H7 (cell line): ENCODE data around the gene SH3RF3. TPM values are rescaled to one million over a fixed set of nuclear protein-coding genes. Genes with fewer than 3 reads are reported as not detected.
A peak's percentile ranks its signal among the peaks of the same experiment; 100 is the strongest.

Experiments used
- DNase-seq: peaks from one replicate; pipeline ENCODE4 v3.0.0; 2012
- H3K27me3 ChIP-seq: 2 replicates; pipeline ENCODE4 v1.6.0; 2011; ENCODE audit warnings: mild to moderate bottlenecking, low read length; ENCODE audit not compliant: control insufficient read depth, insufficient read depth
- H3K36me3 ChIP-seq: replicated peaks from 2 replicates; pipeline ENCODE4 v1.5.1; 2011; ENCODE audit warnings: low read length; ENCODE audit not compliant: control insufficient read depth, insufficient read depth
- H3K4me3 ChIP-seq: 2 replicates; pipeline ENCODE4 v1.5.1; 2011; ENCODE audit warnings: low read depth, mild to moderate bottlenecking, control low read depth, low read length, moderate library complexity; ENCODE audit not compliant: insufficient read depth
- total RNA-seq: library from RNA; depleted of rRNA; stranded (reverse); fragments of >200 nt; shearing (Covaris generic); gene quantifications from 2 replicates; pipeline ENCODE4 v1.2.3, GENCODE V29; 2014

Gene SH3RF3
- total RNA-seq, 1 experiment from 2014 or later, result 0.80 TPM

DNA sequence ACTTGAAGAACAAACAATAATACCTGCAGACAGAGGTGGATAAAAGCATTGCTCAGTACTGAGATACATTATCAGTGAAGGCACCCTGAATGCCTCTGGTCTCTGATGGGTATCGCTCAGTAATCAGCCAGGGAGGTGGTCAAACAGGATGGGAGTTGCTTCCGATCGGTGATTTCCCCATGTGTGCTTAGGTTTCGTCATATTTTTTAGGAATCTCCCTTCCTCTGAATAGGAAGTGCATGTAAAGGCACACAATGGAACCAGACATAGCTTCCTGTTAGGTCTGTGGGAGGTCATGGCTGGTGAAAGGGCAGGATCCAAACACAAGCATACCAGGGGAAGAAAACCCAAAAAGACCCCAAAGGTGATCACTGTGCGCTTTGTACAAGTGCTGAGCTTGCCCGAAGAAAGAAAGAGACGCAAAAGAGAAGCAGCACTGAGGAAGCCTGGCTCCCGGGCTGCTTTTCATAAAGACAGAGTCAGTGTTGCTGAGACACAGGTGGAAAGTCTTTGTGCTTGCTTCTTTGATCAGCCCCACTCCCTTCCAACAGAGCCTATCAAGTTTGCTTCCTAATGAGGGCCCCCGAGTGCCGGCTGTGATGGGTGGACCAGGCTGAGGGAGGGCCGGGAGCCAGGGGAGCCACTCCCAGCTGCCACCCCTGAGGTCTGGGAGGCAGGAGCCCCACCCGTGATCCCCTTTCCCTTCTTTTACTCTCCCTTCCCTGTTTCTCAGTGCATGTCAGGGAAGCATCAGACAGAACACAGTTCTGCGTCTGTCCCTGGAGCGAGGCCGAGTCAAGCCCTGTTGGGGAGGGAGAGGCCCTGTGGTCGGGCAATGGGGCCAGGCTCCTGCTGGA lies 138.2 kb downstream of the SH3RF3 start:
- DNase-seq, result peak; percentile 70
- no peak overlapping the region for H3K4me3 ChIP-seq
- no peaks in the 10 kb centered on the region for H3K27me3 ChIP-seq
- H3K36me3 ChIP-seq, result no peaks in the 10 kb centered on the region

DNA sequence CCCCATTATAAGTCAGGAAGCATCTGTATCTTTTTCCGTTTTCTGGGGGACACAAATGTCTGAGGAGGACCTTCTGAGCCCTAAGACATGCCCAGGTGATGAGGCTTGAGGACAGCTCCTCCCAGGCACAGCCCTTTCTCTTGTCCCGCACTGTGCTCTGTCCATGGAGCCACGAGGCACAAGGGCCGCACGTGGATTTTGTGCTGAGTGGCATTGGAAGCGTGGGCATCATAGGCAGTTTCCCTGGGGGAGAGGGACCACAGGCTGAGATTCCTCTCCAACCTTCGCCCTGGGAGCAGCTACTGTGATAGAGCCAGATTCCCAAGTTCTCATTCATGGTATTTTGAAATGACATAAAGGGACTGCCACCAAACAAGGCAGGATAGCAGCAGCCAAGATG lies 139.9 kb downstream of the SH3RF3 start:
- Histone ChIP-seq H3K4me3 (no peak overlapping the region), H3K27me3 (no peaks in the 10 kb centered on the region), H3K36me3 (no peaks in the 10 kb centered on the region)
- DNase-seq, result no peak

GRCh38 chr2:109269706-109270504 lies 140.9 kb downstream of the SH3RF3 start:
- Histone ChIP-seq H3K4me3 (no peak overlapping the region), H3K36me3 (no peaks in the 10 kb centered on the region), H3K27me3 (no peaks in the 10 kb centered on the region)
- no peak for DNase-seq

- Histone ChIP-seq H3K27me3 (no peaks in the 10 kb centered on the region), H3K4me3 (no peak overlapping the region), H3K36me3 (no peaks in the 10 kb centered on the region)
- DNase-seq, result no peak
These were observed 141.7 kb downstream of the SH3RF3 start for GRCh38 chr2:109270505-109271312.

- Histone ChIP-seq H3K36me3 (no peaks in the 10 kb centered on the region), H3K4me3 (no peak overlapping the region), H3K27me3 (no peaks in the 10 kb centered on the region)
- no peak for DNase-seq
These were observed 142.9 kb downstream of the SH3RF3 start for GRCh38 chr2:109271920-109272319.

DNA sequence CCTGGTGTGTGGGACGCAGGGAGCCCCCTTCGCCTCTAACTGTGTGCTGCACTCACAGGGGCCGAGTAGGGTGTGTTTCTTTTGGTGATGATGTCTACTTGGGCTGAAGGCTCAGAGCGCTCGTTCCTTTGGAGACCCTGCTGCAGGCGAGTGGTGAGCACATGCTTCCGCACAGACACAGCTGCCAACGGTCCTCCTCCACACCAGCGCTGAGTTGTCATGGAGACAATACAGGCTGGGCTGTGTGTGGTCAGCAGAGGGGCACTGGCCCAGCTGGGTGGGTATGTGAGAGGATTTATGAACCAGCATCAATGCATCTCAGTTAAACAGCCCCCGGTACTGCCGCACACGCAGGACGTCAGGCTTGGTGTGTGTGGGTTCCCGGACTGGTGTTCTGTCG lies 143.5 kb downstream of the SH3RF3 start:
- no peak overlapping the region for H3K4me3 ChIP-seq
- H3K27me3 ChIP-seq, result no peaks in the 10 kb centered on the region
- no peaks in the 10 kb centered on the region for H3K36me3 ChIP-seq
- DNase-seq, result no peak

DNA sequence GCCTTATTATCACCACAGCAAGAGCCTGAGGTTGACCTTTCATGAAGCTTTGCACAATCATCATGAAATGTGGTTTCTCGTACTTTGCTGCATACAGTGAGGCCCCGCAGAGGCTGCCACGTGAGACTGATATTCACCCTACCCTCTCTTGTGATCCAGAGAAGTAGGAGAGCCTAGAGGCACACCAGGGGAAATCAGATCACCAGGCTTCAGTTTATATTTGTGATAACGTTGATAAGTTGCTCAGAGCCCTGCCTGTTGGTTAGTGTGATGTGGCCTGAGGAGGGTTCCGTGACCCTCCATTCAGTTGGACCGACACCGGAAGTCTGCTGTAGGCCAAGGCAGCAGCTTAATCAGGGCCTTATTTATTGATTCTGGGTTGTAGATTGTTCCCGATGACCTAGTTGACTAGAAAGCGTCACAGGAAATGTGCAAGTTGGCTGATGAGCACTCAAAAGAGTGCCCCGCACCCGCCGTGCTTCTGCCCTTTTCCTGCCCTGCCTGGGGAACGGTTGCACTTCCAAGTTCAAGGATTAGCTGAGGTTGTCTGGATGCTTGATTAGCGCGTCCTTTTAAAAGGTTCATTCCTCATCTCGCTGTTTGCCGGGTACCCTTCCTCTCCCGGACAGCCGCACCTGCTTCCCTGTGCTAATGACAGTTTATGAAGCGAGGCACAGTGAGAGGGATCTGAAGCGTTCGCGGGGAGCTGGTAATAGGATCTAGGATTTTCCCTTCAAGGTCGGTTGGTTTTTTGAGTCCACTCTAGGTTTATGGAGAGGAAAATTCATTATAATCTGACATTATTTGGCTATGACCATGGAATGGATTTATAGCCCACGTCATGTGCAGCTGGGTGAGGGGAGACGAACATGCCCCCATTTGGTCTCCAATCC lies 146.4 kb downstream of the SH3RF3 start:
- Histone ChIP-seq H3K4me3 (no peak overlapping the region), H3K27me3 (no peaks in the 10 kb centered on the region), H3K36me3 (no peaks in the 10 kb centered on the region)
- DNase-seq, result no peak

DNA sequence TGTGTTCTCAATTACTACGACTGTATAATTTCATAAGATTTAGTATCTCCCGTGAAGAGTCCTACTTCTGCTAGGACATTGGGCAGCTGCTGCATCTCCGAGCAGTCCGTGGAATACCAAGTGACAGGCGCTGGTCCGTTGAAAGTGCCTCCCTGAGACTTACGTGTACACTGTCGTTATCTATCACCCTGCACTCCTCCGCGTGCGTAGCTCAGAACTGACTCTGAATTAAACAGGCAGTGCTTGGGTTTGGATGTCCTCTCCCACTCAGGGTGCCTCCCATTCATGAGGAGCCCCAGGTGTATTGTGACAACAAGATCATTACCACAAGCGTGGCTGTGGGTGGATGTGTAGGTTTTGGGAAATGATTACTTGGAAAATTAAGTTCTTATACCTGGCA lies 148.4 kb downstream of the SH3RF3 start:
- Histone ChIP-seq H3K27me3 (no peaks in the 10 kb centered on the region), H3K36me3 (no peaks in the 10 kb centered on the region), H3K4me3 (no peak overlapping the region)
- no peak for DNase-seq

DNA sequence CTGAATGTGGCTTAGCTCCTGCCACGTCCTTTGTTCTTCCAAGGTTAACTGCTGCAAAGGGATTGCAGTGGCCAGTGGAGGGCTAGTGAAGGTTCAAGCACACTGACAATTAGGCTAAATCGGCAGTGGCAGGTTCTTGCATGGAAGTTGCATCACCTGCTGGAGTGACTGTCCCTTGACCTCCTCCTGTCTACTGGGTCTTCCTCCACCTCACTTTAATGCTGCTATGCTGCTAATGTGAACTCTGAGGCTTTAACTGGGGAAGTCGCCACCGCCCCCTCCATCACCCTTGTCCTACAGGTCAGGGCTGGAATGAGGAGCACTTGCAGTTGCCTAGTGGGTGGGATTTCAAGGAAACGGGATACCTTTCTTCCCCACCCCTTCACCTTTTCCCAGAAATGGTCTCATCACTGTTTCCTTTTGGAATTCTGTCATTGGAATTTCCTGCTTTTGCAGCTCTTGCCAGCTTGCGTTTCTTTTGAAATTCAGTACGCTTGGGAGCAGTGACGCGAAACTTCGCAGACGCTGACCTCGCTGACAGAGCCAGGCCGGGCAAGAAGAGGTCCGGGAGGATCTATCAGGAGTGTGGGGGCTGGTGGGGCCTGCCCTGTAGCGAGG lies 150.3 kb downstream of the SH3RF3 start:
- H3K36me3 ChIP-seq, result no peaks in the 10 kb centered on the region
- H3K27me3 ChIP-seq, result no peaks in the 10 kb centered on the region
- peak; percentile 60 for DNase-seq
- no peak overlapping the region for H3K4me3 ChIP-seq

- no peaks in the 10 kb centered on the region for H3K36me3 ChIP-seq
- no peak for DNase-seq
- H3K27me3 ChIP-seq, result no peaks in the 10 kb centered on the region
- no peak overlapping the region for H3K4me3 ChIP-seq
These were observed 151.8 kb downstream of the SH3RF3 start for GRCh38 chr2:109280804-109281203.

- Histone ChIP-seq H3K4me3 (no peak overlapping the region), H3K27me3 (no peaks in the 10 kb centered on the region), H3K36me3 (no peaks in the 10 kb centered on the region)
- DNase-seq, result no peak
These were observed 153.4 kb downstream of the SH3RF3 start for GRCh38 chr2:109282360-109282759.

- H3K36me3 ChIP-seq, result no peaks in the 10 kb centered on the region
- no peaks in the 10 kb centered on the region for H3K27me3 ChIP-seq
- H3K4me3 ChIP-seq, result no peak overlapping the region
- DNase-seq, result no peak
These were observed 153.9 kb downstream of the SH3RF3 start for GRCh38 chr2:109282865-109283264.

DNA sequence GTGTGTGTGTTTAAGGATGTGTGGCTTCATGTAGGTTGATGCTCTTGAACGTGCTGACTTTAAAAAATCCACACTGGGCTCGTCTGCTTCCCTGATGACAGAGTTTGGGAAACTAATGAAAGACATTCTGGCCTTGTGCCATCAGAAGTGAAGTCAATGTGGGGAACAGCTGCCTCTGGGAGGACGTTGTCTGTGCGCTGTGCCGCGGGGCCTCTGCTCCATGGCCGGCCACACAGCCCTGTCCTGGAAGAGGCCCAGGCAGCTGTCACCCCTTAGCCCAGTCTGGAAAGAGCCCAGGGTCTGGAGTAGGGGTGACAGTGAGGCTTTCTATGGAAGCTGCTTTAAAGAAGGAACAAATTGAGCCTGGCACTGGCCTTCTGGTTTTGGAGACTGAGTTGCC lies 155.8 kb downstream of the SH3RF3 start:
- Histone ChIP-seq H3K4me3 (no peak overlapping the region), H3K36me3 (no peaks in the 10 kb centered on the region), H3K27me3 (no peaks in the 10 kb centered on the region)
- DNase-seq, result no peak
